Endothelial cell of coronary artery (primary cell): Measurements from ENCODE around the gene DDX18. TPM values are rescaled to one million over a fixed set of nuclear protein-coding genes. Genes with fewer than 3 reads are reported as not detected.

ENCODE experiments used
- total RNA-seq: library from RNA; depleted of rRNA; stranded (reverse); fragments of >200 nt; gene quantifications from 2 replicates; pipeline ENCODE4 v1.2.3, GENCODE V29; 2014

DDX18 gene
- total RNA-seq: 42.1 and 50.9 TPM in 2 replicates

GRCh38 chr2:117814417-117815264, at the start of gene DDX18:
Gene DDX18, plus strand, starts transcription at chr2:117814691. Its CDS starts 87 bp downstream, at chr2:117814778.

Other genes with a start within 250 kb of the DDX18 start
- gene CCDC93, start 199.4 kb downstream of the DDX18 start, total RNA-seq: 22.8 and 27.4 TPM in 2 replicates